Measurements from ENCODE around the gene SLC6A1.

DNA sequence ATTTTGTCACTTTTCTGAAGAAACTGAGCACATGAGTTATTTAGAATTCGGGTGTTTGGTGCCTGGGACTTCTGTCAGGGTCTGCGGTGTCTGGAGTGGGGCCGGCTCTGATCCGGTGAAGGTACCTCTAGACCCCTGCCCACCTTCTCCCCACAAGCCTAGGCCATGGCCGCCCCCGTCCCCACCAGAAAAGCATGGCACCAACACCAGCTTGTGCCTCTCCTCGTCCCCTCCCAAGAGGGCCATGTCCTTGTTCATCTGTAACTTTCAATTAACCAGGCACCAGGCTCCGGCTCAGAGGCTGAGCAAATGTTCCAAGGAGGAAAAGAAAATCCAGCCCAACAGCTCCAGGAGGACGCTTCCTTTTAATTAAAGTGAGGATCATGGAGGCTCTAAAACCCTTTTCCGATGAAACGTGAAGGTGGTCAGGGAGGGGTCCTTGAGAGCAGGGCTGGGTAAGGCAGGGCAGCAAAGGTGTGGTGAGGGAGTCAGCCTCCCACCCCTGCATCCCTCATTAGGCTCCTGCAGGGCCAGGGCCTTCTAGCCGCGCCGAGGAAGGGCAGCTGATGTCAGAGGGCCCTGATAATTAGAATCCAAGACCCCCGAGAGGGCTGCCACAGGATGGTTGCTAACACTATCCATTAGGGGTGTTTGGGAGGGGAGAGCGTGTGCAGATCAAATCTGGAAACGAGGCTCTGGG is 62.3 kb downstream of the SLC6A1 start:
- no peak for TF ChIP-seq POLR2A (IDR thresholded peaks at IDR 0.05; ENCODE audit: control extremely low read depth in 1 of 2, low read depth in 2 of 2, low read length in 2 of 2)
- no peak for TF ChIP-seq TEAD4 (IDR thresholded peaks at IDR 0.05; ENCODE audit: low read depth, low read length)
- TF ChIP-seq RAD21 (IDR thresholded peaks at IDR 0.05 in 1 of 2, conservative IDR thresholded peaks at IDR 0.05 in 1 of 2; ENCODE audit: low read depth in 2 of 2, low read length in 2 of 2), result no peak
- TF ChIP-seq USF2 (IDR thresholded peaks at IDR 0.05; ENCODE audit: low read length), result no peak
- no peak for TF ChIP-seq CTCF (IDR thresholded peaks at IDR 0.05; ENCODE audit: control extremely low read depth in 1 of 3, insufficient read depth in 1 of 3, low read depth in 1 of 3, low read length in 3 of 3)
- TF ChIP-seq MAFK (IDR thresholded peaks at IDR 0.05; ENCODE audit: low read depth, low read length), result no peak
- no peak for TF ChIP-seq SP1 (IDR thresholded peaks at IDR 0.05; ENCODE audit: low read depth, low read length)
- TF ChIP-seq CHD2 (IDR thresholded peaks at IDR 0.05; ENCODE audit: low read length), result no peak
- no peak for TF ChIP-seq EZH2 (IDR thresholded peaks at IDR 0.05; ENCODE audit: low read depth, low read length, severe bottlenecking)

Data from H1 (cell line).